ENCODE results near the gene ELL. TPM values are rescaled to one million over a fixed set of nuclear protein-coding genes. Genes with fewer than 3 reads are reported as not detected.

Gene ELL
- total RNA-seq, 4 donors from 2014 or later = 21.8 to 30.8 (median 27.3) TPM

DNA sequence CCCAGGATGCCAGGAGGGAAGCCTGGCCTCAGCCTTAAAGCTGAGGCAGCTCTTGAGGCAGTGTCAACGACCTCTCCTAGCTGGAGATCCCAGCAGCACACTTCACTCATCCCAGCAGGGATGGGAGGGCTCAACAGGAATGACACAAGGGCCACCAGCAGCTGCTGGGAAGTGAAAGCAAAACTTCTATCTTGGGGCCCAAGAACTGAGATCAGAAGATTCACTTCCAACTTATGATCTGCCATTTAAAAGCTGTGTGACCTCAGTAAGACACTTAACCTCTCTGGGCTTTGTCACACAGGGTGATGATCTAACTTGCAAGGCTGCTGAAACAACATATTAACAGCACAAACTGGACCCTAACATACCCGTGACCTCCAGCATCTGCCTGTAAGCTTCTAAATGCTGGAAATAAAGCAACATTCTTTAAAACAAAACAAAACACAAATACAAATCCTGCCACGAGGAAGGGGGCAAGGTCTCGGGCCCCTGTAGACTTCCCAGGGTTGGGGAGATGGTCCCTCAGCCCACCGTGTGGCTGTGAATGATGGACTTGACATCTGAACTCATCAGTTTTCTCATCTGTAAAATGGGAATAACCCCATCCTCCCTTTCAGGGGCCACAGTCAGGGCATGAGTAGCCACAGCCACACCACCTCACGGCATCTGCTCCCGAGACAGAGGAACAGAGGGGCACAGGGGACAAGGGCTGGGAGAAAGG lies 22.7 kb downstream of the ELL start:
- no peaks in the 10 kb centered on the region for H3K27me3 ChIP-seq
- H3K27ac ChIP-seq = peak overlapping the region; percentile 94 to 99 (median 98)
- TF ChIP-seq, protein P1, sequence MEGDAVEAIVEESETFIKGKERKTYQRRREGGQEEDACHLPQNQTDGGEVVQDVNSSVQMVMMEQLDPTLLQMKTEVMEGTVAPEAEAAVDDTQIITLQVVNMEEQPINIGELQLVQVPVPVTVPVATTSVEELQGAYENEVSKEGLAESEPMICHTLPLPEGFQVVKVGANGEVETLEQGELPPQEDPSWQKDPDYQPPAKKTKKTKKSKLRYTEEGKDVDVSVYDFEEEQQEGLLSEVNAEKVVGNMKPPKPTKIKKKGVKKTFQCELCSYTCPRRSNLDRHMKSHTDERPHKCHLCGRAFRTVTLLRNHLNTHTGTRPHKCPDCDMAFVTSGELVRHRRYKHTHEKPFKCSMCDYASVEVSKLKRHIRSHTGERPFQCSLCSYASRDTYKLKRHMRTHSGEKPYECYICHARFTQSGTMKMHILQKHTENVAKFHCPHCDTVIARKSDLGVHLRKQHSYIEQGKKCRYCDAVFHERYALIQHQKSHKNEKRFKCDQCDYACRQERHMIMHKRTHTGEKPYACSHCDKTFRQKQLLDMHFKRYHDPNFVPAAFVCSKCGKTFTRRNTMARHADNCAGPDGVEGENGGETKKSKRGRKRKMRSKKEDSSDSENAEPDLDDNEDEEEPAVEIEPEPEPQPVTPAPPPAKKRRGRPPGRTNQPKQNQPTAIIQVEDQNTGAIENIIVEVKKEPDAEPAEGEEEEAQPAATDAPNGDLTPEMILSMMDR (IDR thresholded peaks at IDR 0.05 in 4 of 5, conservative IDR thresholded peaks at IDR 0.05 in 1 of 5) = no peak
- TF ChIP-seq POLR2A (IDR thresholded peaks at IDR 0.05) = no peak
- H3K36me3 ChIP-seq = no peaks in the 10 kb centered on the region
- no peak overlapping the region for H3K4me3 ChIP-seq
- DNase-seq = no peak
- intact Hi-C loops (cut with DNase I; ENCODE audit: low total_unique reads) = no loop called here
- in situ Hi-C loops (cut with MboI; ENCODE audit: low sequenced_read_pairs in 4 of 4) = no loop called here
- no peak for ATAC-seq
- H3K4me1 ChIP-seq = peaks cover 98% of the 10 kb centered on the region in 2 donors
- H3K9me3 ChIP-seq = no peaks in the 10 kb centered on the region

GRCh38 chr19:18496980-18497256 lies 25.0 kb downstream of the ELL start:
- intact Hi-C loops (cut with DNase I; ENCODE audit: low total_unique reads) = no loop called here
- ATAC-seq = no peak
- Histone ChIP-seq H3K9me3 (no peaks in the 10 kb centered on the region), H3K36me3 (no peaks in the 10 kb centered on the region), H3K27ac (no peak overlapping the region), H3K4me3 (no peak overlapping the region), H3K4me1 (peaks cover 97 to 98% of the 10 kb centered on the region in 2 donors), H3K27me3 (no peaks in the 10 kb centered on the region)
- no peak for TF ChIP-seq POLR2A (IDR thresholded peaks at IDR 0.05)
- TF ChIP-seq, protein P1 (IDR thresholded peaks at IDR 0.05 in 4 of 5, conservative IDR thresholded peaks at IDR 0.05 in 1 of 5) = no peak
- no peak for DNase-seq
- in situ Hi-C loops (cut with MboI; ENCODE audit: low sequenced_read_pairs in 4 of 4) = no loop called here

DNA sequence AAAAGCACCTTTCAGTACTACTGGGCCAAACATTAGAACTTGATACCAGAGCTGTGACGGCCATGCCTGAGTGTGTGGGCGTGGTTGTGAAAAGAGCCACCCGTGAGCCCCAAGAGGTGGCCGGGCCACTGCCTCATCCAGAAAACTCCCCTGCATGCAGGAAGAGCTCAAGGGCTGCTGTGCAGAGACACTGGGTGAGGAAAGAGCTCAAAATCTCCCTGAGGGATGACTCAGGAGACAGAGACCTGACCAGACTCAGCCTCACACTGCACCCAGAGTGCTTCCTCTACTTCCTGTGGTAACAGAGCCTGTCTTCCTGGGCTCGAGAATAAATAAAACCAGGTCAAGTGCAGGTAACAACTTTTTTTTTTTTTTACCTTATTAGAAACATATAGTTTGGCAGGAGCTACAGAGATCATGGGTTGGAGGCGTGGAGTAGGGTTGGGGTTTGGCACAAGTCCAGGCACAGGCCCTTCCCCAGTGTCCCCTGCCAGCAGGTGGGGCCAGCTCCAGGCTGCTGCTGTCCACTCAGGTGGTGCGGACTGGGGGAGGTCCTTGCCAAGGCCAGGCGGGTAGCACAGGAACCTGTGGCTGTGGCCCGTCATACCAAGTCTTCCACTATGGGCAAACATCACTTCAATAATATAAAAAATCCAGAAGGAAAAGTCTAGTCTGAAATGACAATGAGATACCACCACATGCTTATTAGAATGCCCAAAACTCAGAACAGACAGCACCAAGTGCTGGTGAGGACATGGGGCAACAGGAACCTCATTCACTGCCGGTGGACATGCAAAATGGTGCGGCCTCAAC lies 25.5 kb downstream of the ELL start:
- DNase-seq = no peak
- Histone ChIP-seq H3K9me3 (no peaks in the 10 kb centered on the region), H3K4me1 (peaks cover 92 to 93% of the 10 kb centered on the region in 2 donors), H3K4me3 (no peak overlapping the region), H3K27ac (peak overlapping the region; percentile 15 to 57 (median 44)), H3K27me3 (no peaks in the 10 kb centered on the region), H3K36me3 (no peaks in the 10 kb centered on the region)
- intact Hi-C loops (cut with DNase I; ENCODE audit: low total_unique reads) = no loop called here
- peak; percentile 28 to 49 for ATAC-seq
- in situ Hi-C loops (cut with MboI; ENCODE audit: low sequenced_read_pairs in 4 of 4) = no loop called here
- no peak for TF ChIP-seq POLR2A (IDR thresholded peaks at IDR 0.05)
- TF ChIP-seq, protein P1 (IDR thresholded peaks at IDR 0.05 in 4 of 5, conservative IDR thresholded peaks at IDR 0.05 in 1 of 5) = no peak

GRCh38 chr19:18495204-18495911 lies 26.5 kb downstream of the ELL start:
- DNase-seq (no peak), ATAC-seq (no peak)
- Histone ChIP-seq H3K9me3 (no peaks in the 10 kb centered on the region), H3K4me1 (peaks cover 86 to 87% of the 10 kb centered on the region in 2 donors), H3K4me3 (no peak overlapping the region), H3K27ac (peak overlapping the region; percentile 11 to 77 (median 76)), H3K36me3 (no peaks in the 10 kb centered on the region), H3K27me3 (no peaks in the 10 kb centered on the region)
- TF ChIP-seq POLR2A (IDR thresholded peaks at IDR 0.05) = no peak
- TF ChIP-seq, protein P1 (IDR thresholded peaks at IDR 0.05 in 4 of 5, conservative IDR thresholded peaks at IDR 0.05 in 1 of 5) = no peak
- intact Hi-C loops (cut with DNase I; ENCODE audit: low total_unique reads) = no loop called here
- in situ Hi-C loops (cut with MboI; ENCODE audit: low sequenced_read_pairs in 4 of 4) = no loop called here
